Esophagus squamous epithelium (tissue), 4 donors: ENCODE results near the gene LHPP.

Experiments used
- CTCF ChIP-seq, 6 experiments: fragments of 450-650 bp in 4 of 6; fragments of 200-600 bp in 2 of 6; sonication (generic) in 2 of 6; IDR thresholded peaks; one replicate each; pipeline ENCODE4 v1.5.1; 2016 to 2019; ENCODE audit warnings: antibody characterized with exemption in 6 of 6, mild to moderate bottlenecking in 4 of 6, moderate library complexity in 4 of 6
- POLR2A ChIP-seq, 4 donors: fragments of 450-650 bp; IDR thresholded peaks; one replicate each; pipeline ENCODE4 v1.6.1; 2017; ENCODE audit warnings: antibody characterized with exemption in 4 of 4, mild to moderate bottlenecking in 4 of 4, moderate library complexity in 3 of 4

GRCh38 chr10:124650263-124650662, 188.6 kb downstream of the LHPP start:
- TF ChIP-seq CTCF (IDR thresholded peaks at IDR 0.05), result no peak
- TF ChIP-seq POLR2A (IDR thresholded peaks at IDR 0.05), result no peak
